HL-60 (cell line): ENCODE data around the gene DBNL.

Experiments
- DNase-seq, 2 experiments: peaks; one replicate each; pipeline ENCODE4 v3.0.0-alpha.2; 2010 to 2020; ENCODE audit warnings: low read depth in 1 of 2, low spot score in 1 of 2
- H3K27ac ChIP-seq: fragments of 250-450 bp; sonication (Bioruptor Pico); replicated peaks from 2 replicates; pipeline ENCODE4 v1.5.1; 2020; ENCODE audit warnings: mild to moderate bottlenecking, moderate library complexity
- H3K27me3 ChIP-seq: fragments of 250-450 bp; sonication (Bioruptor Pico); 2 replicates; pipeline ENCODE4 v1.5.1; 2021; ENCODE audit warnings: mild to moderate bottlenecking, moderate library complexity; ENCODE audit not compliant: insufficient read depth, poor library complexity, severe bottlenecking
- H3K4me3 ChIP-seq: replicated peaks from 2 replicates; pipeline ENCODE4 v1.5.1; 2011; ENCODE audit warnings: mild to moderate bottlenecking, control low read depth, low read length; ENCODE audit not compliant: insufficient read depth
- GABPA ChIP-seq: IDR thresholded peaks from 2 replicates; pipeline ENCODE4 v1.6.1; 2012; ENCODE audit warnings: low read depth
- POLR2AphosphoS5 ChIP-seq: IDR thresholded peaks from 2 replicates; pipeline ENCODE4 v1.6.1; 2012; ENCODE audit warnings: low read depth
- SPI1 ChIP-seq: IDR thresholded peaks from 2 replicates; pipeline ENCODE4 v1.6.1; 2012; ENCODE audit warnings: low read depth, mild to moderate bottlenecking, borderline replicate concordance
- TF ChIP-seq, protein P1 (sequence below): IDR thresholded peaks from one replicate; pipeline ENCODE4 v1.5.1; 2011; ENCODE audit warnings: low read length, control low read depth, inconsistent platforms; ENCODE audit not compliant: insufficient read depth
- TF ChIP-seq, protein P2 (sequence below): IDR thresholded peaks from 2 replicates; pipeline ENCODE4 v1.6.1; 2012; ENCODE audit warnings: low read depth; ENCODE audit not compliant: insufficient replicate concordance

Gene DBNL

GRCh38 chr7:44060948-44061644 is 16.6 kb downstream of the DBNL start:
- no peak overlapping the region for H3K27ac ChIP-seq
- no peak for DNase-seq
- H3K27me3 ChIP-seq: no peaks in the 10 kb centered on the region
- TF ChIP-seq GABPA: no peak
- TF ChIP-seq, protein P1, sequence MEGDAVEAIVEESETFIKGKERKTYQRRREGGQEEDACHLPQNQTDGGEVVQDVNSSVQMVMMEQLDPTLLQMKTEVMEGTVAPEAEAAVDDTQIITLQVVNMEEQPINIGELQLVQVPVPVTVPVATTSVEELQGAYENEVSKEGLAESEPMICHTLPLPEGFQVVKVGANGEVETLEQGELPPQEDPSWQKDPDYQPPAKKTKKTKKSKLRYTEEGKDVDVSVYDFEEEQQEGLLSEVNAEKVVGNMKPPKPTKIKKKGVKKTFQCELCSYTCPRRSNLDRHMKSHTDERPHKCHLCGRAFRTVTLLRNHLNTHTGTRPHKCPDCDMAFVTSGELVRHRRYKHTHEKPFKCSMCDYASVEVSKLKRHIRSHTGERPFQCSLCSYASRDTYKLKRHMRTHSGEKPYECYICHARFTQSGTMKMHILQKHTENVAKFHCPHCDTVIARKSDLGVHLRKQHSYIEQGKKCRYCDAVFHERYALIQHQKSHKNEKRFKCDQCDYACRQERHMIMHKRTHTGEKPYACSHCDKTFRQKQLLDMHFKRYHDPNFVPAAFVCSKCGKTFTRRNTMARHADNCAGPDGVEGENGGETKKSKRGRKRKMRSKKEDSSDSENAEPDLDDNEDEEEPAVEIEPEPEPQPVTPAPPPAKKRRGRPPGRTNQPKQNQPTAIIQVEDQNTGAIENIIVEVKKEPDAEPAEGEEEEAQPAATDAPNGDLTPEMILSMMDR: no peak
- TF ChIP-seq, protein P2, sequence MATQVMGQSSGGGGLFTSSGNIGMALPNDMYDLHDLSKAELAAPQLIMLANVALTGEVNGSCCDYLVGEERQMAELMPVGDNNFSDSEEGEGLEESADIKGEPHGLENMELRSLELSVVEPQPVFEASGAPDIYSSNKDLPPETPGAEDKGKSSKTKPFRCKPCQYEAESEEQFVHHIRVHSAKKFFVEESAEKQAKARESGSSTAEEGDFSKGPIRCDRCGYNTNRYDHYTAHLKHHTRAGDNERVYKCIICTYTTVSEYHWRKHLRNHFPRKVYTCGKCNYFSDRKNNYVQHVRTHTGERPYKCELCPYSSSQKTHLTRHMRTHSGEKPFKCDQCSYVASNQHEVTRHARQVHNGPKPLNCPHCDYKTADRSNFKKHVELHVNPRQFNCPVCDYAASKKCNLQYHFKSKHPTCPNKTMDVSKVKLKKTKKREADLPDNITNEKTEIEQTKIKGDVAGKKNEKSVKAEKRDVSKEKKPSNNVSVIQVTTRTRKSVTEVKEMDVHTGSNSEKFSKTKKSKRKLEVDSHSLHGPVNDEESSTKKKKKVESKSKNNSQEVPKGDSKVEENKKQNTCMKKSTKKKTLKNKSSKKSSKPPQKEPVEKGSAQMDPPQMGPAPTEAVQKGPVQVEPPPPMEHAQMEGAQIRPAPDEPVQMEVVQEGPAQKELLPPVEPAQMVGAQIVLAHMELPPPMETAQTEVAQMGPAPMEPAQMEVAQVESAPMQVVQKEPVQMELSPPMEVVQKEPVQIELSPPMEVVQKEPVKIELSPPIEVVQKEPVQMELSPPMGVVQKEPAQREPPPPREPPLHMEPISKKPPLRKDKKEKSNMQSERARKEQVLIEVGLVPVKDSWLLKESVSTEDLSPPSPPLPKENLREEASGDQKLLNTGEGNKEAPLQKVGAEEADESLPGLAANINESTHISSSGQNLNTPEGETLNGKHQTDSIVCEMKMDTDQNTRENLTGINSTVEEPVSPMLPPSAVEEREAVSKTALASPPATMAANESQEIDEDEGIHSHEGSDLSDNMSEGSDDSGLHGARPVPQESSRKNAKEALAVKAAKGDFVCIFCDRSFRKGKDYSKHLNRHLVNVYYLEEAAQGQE: no peak
- TF ChIP-seq SPI1: no peak
- no peak for TF ChIP-seq POLR2AphosphoS5
- H3K4me3 ChIP-seq: no peak overlapping the region

- H3K27me3 ChIP-seq: no peaks in the 10 kb centered on the region
- TF ChIP-seq, protein P1: no peak
- TF ChIP-seq SPI1 (no peak), GABPA (no peak), POLR2AphosphoS5 (no peak; the same call in 1 of the 2 replicates)
- TF ChIP-seq, protein P2: no peak
- H3K27ac ChIP-seq: no peak overlapping the region
- no peak for DNase-seq
- H3K4me3 ChIP-seq: no peak overlapping the region
Measured at GRCh38 chr7:44061645-44062179, 17.2 kb downstream of the DBNL start.

- DNase-seq: no peak
- TF ChIP-seq, protein P1: no peak
- TF ChIP-seq SPI1 (no peak), GABPA (no peak), POLR2AphosphoS5 (no peak)
- TF ChIP-seq, protein P2: no peak
- Histone ChIP-seq H3K4me3 (no peak overlapping the region), H3K27ac (no peak overlapping the region), H3K27me3 (no peaks in the 10 kb centered on the region)
Measured at GRCh38 chr7:44062180-44062902, 17.8 kb downstream of the DBNL start.
